ENCODE results near the gene NEXN. TPM values are rescaled to one million over a fixed set of nuclear protein-coding genes. Genes with fewer than 3 reads are reported as not detected.

The NEXN gene
- total and polyA plus RNA-seq, 2 donors (not counting 1 experiment from before 2014, with no cell fraction given): 0.07 to 0.81 TPM

- Mint-ChIP-seq H3K4me1 (no peaks in the 10 kb centered on the region), H3K27me3 (peaks cover 6% of the 10 kb centered on the region), H3K4me3 (no peak overlapping the region), H3K9me3 (ENCODE audit: insufficient read depth) (no peaks in the 10 kb centered on the region), H3K27ac (no peak overlapping the region)
- no peaks in the 10 kb centered on the region for H3K9me3 ChIP-seq (ENCODE audit: control extremely low read depth in 1 of 3, control insufficient read depth in 2 of 3, insufficient read depth in 1 of 3, low read length in 2 of 3)
- no peaks in the 10 kb centered on the region for H4K20me1 ChIP-seq (ENCODE audit: control insufficient read depth, insufficient read depth, low read length, poor library complexity, severe bottlenecking)
- WGBS (ENCODE audit: insufficient coverage): no CpG with 5 or more reads among the region's 2 CpGs
- no peak overlapping the region for H2AFZ ChIP-seq (ENCODE audit: insufficient read depth, low read depth, low read length, poor library complexity, severe bottlenecking)
- ATAC-seq (ENCODE audit: low read depth) (no peak), DNase-seq (no peak)
- H3K27me3 ChIP-seq (replicated peaks in 1 of 4; ENCODE audit: control extremely low read depth in 1 of 4, control insufficient read depth in 3 of 4, insufficient read depth in 4 of 4, low read length in 3 of 4): no peaks in the 10 kb centered on the region
- no peak overlapping the region for H3K27ac ChIP-seq (ENCODE audit: low read length in 2 of 2)
- no peak overlapping the region for H3K4me3 ChIP-seq (ENCODE audit: control extremely low read depth in 1 of 5, extremely low read depth in 1 of 5, insufficient read depth in 1 of 5, low read depth in 2 of 5, low read length in 4 of 5)
- no peaks in the 10 kb centered on the region for H3K79me2 ChIP-seq (ENCODE audit: control insufficient read depth, insufficient read depth, low read length)
- no peaks in the 10 kb centered on the region for H3K36me3 ChIP-seq (replicated peaks in 1 of 2; ENCODE audit: control extremely low read depth in 1 of 2, control insufficient read depth in 1 of 2, extremely low read depth in 1 of 2, insufficient read depth in 2 of 2, low read length in 1 of 2)
- TF ChIP-seq CTCF (IDR thresholded peaks at IDR 0.05): no peak
- no peak for TF ChIP-seq EZH2 (IDR thresholded peaks at IDR 0.05; ENCODE audit: borderline replicate concordance, insufficient read depth, low read depth, low read length, poor library complexity, severe bottlenecking)
- ChIA-PET POLR2A (no interaction called here), CTCF (no interaction called here)
- H3K4me2 ChIP-seq (replicated peaks; ENCODE audit: low read depth, low read length, poor library complexity, severe bottlenecking): no peak overlapping the region
- intact Hi-C loops (cut with micrococcal nuclease): no loop called here
- no peaks in the 10 kb centered on the region for H3K4me1 ChIP-seq (ENCODE audit: control insufficient read depth in 2 of 2, insufficient read depth in 2 of 2, low read length in 2 of 2)
- no peak overlapping the region for H3K9ac ChIP-seq (ENCODE audit: low read length)
Observed at GRCh38 chr1:77906019-77906545, 17.7 kb downstream of the NEXN start.

- H4K20me1 ChIP-seq (ENCODE audit: control insufficient read depth, insufficient read depth, low read length, poor library complexity, severe bottlenecking): no peaks in the 10 kb centered on the region
- no peak overlapping the region for H3K4me3 ChIP-seq (ENCODE audit: control extremely low read depth in 1 of 5, extremely low read depth in 1 of 5, insufficient read depth in 1 of 5, low read depth in 2 of 5, low read length in 4 of 5)
- no peak overlapping the region for H3K27ac ChIP-seq (ENCODE audit: low read length in 2 of 2)
- no peak for TF ChIP-seq EZH2 (IDR thresholded peaks at IDR 0.05; ENCODE audit: borderline replicate concordance, insufficient read depth, low read depth, low read length, poor library complexity, severe bottlenecking)
- TF ChIP-seq CTCF (IDR thresholded peaks at IDR 0.05): no peak
- no peaks in the 10 kb centered on the region for H3K79me2 ChIP-seq (ENCODE audit: control insufficient read depth, insufficient read depth, low read length)
- no peaks in the 10 kb centered on the region for H3K27me3 ChIP-seq (replicated peaks in 1 of 4; ENCODE audit: control extremely low read depth in 1 of 4, control insufficient read depth in 3 of 4, insufficient read depth in 4 of 4, low read length in 3 of 4)
- H3K9me3 ChIP-seq (ENCODE audit: control extremely low read depth in 1 of 3, control insufficient read depth in 2 of 3, insufficient read depth in 1 of 3, low read length in 2 of 3): no peaks in the 10 kb centered on the region
- CTCF ChIA-PET: no interaction called here
- no peak overlapping the region for H3K4me3 Mint-ChIP-seq
- ATAC-seq (ENCODE audit: low read depth) (no peak), DNase-seq (no peak)
- no peak overlapping the region for H3K27ac Mint-ChIP-seq
- no peaks in the 10 kb centered on the region for H3K36me3 ChIP-seq (replicated peaks in 1 of 2; ENCODE audit: control extremely low read depth in 1 of 2, control insufficient read depth in 1 of 2, extremely low read depth in 1 of 2, insufficient read depth in 2 of 2, low read length in 1 of 2)
- POLR2A ChIA-PET: no interaction called here
- no peaks in the 10 kb centered on the region for H3K4me1 ChIP-seq (ENCODE audit: control insufficient read depth in 2 of 2, insufficient read depth in 2 of 2, low read length in 2 of 2)
- no peak overlapping the region for H2AFZ ChIP-seq (ENCODE audit: insufficient read depth, low read depth, low read length, poor library complexity, severe bottlenecking)
- H3K4me1 Mint-ChIP-seq: no peaks in the 10 kb centered on the region
- peaks cover 6% of the 10 kb centered on the region for H3K27me3 Mint-ChIP-seq
- no CpG with 5 or more reads among the region's 1 CpG for WGBS (ENCODE audit: insufficient coverage)
- H3K9ac ChIP-seq (ENCODE audit: low read length): no peak overlapping the region
- H3K4me2 ChIP-seq (replicated peaks; ENCODE audit: low read depth, low read length, poor library complexity, severe bottlenecking): no peak overlapping the region
- intact Hi-C loops (cut with micrococcal nuclease): no loop called here
- H3K9me3 Mint-ChIP-seq (ENCODE audit: insufficient read depth): no peaks in the 10 kb centered on the region
Observed at GRCh38 chr1:77906624-77907023, 18.2 kb downstream of the NEXN start.

Measured in B cell (primary cell).